Stimulated activated CD4-positive, alpha-beta T cell treated with anti-CD3 and anti-CD28 coated beads, Interleukin-15, amount 100 ng/mL, for 24 hours (primary cell): ENCODE data around the gene PRKAG1.
A peak's percentile ranks its signal among the peaks of the same experiment; 100 is the strongest.

ENCODE experiments used
- DNase-seq: peaks from one replicate; pipeline ENCODE4 v3.0.0-alpha.2; 2020

PRKAG1 gene

DNA sequence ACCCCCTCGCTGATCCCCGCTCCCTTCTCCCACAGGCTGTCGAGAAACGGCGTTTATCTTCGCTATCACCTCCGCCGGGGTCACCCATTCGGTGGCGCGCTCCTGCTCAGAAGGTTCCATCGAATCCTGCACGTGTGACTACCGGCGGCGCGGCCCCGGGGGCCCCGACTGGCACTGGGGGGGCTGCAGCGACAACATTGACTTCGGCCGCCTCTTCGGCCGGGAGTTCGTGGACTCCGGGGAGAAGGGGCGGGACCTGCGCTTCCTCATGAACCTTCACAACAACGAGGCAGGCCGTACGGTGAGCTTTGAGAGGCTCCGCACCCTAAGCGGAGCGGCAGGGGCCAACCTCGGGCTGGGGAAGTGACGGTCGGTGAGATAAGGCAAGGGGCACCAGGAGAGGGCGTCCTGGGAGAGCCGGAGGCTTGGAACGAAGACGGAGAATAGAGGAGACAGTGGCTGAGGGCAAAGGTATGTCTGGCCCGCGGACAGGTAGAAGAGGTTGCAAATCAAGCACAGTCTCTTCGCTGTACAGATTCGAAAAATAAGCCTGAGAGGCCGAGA is 38.1 kb downstream of the PRKAG1 start:
- DNase-seq: peak; percentile 55

DNA sequence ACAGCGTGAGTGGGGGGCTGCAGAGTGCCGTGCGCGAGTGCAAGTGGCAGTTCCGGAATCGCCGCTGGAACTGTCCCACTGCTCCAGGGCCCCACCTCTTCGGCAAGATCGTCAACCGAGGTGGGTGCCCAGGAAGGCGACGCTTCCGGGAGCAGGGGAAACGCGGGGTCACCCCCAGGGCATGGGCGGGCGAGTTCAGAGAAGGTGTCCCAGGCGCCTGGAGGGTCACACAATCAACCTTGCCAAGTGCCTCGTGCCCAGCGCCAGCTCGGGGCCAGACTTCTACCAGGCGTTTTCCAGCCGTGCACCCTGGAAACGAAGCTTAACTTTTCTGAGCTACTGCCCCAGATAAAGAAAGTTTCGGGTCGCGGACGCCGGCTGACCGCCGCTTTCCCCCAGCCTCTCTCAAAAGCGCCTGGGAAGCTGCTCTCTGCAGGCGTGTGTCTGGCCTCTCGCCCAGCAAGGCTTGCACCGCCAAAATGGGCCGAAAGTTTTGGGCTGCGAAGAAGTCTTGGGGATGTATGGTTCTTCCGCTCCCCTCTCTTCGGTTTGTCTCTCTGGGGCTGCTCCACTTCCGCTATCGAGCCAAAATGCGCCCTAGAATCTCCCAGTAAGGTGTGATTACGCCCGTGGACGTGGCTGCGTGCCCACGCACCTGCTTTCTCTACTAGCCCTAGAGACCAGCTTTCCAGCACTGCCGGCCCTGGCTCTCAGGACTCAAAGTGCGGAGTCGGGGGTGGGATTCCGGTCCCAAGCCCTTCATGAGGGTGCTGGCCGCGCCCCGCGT is 38.8 kb downstream of the PRKAG1 start:
- DNase-seq: peak; percentile 35

DNA sequence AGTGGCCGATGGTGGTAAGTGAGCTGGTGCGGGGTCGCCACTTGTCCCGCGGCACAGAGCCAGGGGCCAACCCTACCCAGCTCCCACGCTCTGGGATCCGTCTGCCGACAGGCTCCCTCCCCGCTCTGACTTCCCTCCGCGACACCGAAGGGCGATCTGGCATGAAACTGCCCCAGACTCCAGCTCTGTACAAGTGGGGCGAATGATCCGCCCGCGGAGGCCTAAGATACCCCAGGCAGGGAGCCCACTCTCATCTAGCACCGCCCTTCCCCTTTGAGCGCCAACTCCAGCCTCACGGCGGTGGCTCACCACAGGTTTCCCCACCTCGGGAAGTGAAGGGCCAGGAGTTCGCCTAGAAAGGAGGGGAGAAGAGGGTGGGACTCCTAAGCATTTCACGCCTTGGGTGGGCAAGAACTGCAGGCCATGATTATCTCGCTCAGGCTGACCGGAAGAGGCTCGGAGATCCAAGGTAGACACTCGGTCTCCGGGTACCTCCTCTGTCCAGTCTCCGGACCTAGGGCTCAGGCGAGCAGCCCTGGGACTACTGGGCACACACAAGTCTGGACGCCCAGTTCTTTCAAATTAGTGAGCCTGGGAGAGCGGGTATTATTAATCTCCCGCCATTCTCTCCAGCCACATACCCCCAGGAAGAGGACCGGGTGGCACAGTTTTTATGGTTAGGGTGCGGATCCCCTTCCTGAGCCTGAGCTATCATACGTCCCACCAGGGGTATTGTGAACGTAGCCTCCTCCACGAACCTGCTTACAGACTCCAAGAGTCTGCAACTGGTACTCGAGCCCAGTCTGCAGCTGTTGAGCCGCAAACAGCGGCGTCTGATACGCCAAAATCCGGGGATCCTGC is 39.6 kb downstream of the PRKAG1 start:
- DNase-seq: no peak

DNA sequence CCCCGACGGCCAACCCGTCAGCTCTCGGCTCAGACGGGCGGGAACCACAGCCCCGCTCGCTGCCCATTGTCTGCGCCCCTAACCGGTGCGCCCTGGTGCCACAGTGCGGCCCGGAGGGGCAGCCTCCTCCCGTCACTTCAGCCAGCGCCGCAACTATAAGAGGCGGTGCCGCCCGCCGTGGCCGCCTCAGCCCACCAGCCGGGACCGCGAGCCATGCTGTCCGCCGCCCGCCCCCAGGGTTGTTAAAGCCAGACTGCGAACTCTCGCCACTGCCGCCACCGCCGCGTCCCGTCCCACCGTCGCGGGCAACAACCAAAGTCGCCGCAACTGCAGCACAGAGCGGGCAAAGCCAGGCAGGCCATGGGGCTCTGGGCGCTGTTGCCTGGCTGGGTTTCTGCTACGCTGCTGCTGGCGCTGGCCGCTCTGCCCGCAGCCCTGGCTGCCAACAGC is 40.3 kb downstream of the PRKAG1 start, which contains the start of gene WNT1:
TSS of gene WNT1 (plus strand) at position 32 of the 450 bp plus-strand sequence. CDS start at position 361, 329 bp downstream.
- peak; percentile 35 for DNase-seq

DNA sequence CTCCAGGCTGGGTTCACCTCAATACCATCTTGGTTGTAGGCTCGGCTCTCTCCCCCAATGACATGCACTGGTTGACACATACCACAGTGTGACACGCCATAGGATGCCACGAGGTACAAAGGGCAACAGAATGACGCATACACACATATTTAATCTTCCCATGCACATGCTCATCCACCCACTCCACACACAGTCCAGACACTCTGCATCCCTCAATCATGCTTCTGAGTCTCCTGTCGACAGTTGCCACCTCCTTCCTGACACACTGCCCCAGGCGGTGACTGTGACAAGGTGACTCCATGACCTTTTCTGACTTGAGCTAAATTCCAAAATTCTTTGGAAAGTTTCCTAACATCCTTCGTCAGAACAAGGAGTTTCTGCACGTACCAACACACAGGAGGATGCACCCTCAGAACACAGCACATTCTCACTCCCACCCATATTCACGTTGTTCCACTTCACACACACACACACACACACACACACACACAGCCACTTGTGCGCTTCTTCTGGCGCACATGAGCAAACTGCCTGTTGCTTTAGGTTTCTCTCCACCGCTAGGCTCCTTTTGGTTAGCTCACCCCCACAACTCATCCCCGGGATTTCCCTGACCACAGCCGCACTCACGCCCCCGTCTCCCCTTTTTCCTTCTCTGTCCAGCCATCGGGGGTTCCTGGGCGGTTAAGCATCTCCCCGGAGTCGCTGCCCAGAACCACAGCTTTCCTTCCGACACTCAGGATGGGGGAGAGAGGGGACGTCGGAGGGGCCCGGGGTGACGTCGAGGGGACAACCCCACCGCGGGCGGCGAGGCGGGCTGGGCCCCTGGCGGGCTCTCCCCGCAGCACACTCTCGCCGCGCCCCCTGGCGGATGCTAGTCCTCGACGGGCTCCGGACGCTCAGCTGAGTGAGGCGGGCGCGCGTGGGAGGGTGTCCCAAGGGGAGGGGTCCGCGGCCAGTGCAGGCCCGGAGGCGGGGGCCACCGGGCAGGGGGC is 41.0 kb downstream of the PRKAG1 start:
- DNase-seq: peak; percentile 91

DNA sequence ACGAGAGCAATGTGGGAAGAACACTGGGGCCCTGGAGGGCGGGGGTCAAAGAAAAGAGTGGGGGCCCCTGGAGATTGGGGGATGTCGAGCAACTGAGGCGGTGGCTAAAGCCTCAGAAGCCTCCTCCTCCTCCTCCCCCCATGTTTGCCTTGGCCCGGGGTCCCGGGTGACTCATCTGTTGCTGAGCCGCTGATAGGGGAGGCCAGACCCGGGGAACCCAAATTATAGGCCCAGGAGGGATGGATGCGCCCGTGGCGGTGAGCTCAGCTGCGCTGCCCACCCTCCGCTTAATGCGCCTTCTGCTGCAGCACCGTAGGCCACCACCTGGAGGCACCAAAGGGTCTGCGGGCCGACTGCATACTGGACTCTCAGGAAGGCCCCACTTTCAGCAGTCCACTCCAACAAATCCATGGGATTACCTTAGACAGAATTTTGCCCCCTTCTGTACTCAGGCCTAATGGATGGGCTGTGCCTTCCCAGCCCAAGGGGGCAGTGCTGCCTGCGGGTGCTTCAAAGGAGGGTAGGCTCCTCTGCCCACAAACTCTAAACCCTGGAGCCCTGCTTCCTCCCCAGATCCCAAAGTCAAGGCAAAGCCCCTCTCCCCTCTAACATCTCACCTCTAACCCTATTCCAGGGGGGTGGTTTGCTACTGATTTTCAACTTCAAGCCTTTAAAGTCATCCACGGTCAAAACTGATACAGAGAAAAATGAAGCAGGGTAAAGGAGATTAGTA is 44.5 kb downstream of the PRKAG1 start:
- peak; percentile 58 for DNase-seq

DNA sequence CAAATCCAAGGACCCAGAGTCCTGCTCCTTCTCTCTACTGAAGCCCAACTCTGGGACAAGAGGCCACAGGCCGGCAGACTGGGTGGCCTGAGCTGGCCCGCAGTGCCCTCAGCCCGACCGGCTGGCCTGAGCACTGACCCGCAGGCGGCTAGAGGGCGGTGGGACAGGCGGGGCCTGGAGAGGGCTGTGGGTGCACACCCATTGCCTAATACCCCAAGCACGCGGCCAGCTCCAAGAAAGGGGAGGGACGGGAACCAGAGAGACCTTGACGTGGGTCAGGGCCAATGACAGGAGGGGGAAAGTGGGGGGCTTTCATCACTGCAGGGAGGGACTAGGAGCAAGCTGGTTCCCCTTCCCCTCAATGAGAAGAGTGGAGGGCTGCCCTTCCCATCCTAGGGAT is 45.0 kb downstream of the PRKAG1 start:
- DNase-seq: no peak

DNA sequence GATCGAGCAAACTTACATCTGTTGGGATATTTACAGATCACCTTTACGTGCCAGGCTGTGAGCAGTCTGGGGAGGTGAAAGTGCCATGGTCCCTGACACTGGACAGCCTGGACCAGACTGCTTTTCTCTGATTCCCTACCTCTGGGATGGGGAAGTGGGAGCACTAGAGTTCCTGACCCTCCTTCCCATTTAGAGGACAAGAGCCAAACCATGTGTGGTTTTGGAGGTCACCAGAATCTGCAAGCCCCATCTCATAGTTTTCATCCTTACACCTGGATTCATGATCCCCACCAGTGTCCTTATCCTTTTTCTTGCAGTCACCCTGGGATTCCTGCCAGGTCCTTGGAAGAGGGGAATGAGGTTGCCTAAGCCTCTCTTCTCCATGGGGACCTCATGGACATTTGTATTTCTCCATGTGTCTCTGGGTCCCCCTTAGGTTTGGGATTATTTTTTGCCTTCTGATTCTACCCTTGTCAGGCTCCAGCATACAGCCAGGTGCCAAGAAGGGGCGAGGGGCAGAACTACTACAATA is 45.6 kb downstream of the PRKAG1 start:
- DNase-seq: no peak

DNA sequence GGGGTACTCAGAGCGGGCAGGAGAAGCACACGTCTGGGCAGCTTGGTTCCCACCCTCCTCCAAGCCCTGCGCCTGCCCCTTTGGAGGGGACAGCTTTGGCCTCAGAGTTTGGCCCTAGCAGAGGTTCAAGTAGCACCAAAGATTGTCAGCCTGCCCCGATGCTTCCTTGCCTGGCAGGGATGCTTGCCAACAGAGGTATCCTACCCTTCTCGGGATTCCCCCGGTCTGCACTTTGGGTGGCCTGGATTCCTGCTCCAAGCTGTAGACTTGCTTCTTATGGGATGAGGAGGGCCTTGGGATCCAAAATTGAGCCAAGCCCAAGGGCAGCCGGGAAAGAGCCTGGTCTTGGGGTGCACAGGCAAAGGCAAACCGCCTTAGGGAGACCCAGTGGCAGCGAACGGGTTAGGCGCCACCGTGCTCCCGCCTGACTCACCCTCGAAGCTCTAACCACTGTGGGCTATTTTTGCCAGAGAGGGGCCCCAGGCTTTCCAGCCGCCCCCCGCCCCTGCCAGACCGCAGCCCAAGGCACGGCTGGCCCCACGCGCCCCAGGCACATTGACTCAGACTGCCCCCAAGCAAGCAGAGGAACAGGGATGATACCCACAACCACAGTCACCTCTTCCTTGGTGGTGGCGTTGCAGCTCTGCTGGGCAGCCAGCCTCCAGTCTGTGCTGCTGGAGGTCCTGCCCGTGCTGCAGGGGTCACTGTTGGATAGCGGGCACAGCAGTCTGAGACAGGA is 46.2 kb downstream of the PRKAG1 start:
- DNase-seq: peak; percentile 68

DNA sequence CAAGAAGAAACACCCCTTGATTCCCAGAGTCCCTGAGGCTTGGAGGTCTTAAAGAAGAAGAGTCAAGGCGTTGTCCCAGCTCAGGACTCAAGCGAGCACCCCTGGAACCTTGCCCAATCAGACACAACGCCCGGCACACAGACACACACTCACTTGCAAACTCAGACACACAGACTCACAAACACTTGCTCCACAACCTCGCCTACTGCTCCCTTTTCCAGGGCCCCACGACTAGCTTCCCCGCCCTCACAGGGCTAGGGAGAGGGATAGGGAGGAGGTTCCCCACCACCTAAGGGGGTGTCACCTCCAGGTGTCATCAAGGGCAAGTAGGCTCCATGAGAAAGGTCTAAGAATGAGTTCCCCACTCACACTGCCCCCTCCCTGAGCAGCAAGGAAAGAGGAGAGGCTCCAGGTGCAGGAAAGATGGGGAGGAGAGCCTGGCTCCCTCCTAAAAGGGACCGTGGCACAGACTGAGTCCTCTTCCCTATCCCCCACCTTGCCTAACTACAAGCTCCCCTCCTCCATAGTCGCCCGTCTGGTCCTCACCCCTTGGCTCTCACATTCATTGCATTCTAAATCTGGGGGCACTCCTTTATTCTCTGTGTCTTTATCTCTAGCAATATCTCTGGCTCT is 47.8 kb downstream of the PRKAG1 start:
- DNase-seq: no peak

DNA sequence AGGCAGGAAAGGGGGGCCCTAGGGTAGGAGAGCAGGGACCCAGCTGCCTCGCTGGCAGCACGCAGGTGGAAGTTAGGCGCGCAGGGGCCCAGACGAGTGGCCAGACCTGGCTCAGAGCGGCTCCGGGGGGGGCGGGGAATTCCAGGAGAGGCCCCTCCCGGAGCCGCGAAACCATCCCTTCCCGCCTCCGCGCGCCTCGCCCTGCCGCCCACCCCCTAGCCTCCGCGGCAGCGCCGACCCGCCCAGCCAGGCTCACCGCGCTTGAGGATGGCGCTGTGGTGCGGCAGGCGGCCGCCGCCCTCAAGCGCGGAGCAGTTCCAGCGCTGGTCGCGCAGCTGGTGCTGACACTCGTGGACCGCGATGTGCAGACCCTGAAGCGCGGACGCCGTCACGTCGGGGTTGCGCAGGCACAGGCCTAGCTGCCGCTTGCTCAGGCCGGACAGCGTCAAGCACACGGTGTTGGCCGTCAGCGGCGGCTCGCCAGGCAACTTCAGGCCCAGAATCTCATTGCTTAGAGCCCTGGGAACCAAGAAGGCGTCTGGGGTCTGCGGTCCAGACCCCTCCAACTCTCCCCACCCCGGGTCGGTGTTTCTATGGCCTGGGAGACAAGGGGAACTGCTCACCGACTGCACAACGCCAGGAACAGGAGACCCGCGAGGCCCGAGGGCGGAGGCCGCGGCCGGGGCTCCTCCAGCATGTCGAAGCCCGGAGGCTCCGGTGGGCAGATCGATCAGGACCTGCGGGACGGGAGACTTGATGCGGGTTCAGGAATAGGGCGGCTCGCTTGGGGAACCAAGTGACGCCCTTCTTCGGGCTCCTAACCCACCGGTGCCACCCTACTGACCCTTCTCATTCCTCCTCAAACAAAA is 48.5 kb downstream of the PRKAG1 start:
- peak; percentile 57 for DNase-seq

DNA sequence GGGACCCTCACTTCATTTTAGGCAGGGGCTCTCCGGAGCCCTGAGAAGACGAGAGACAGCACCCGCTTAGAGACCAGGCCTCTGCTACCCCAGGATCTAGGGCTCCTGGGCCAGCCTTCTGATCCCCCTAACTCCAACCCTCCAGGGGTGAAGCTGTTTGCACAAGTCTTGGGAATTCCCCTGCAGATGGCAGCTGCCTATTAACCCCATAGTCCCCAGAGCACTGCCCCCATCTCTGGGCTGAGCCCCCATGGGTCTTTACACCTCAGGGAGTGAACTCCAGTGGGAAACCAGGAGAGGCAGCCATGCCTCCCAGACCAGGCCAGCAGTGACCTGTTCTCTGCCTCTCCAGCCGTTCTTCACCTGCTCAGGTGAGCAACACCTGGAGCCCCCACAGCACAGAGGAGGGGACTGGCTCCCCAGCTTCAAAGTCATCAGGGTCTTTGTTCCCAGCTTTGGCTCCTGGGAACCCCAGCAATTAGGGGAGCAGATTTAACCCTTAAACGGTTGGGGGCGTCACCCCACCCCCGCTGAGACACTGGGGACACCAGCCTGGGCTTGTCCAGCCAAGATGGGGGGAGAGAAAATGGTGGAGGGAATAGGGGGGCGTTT is 49.3 kb downstream of the PRKAG1 start:
- no peak for DNase-seq

DNA sequence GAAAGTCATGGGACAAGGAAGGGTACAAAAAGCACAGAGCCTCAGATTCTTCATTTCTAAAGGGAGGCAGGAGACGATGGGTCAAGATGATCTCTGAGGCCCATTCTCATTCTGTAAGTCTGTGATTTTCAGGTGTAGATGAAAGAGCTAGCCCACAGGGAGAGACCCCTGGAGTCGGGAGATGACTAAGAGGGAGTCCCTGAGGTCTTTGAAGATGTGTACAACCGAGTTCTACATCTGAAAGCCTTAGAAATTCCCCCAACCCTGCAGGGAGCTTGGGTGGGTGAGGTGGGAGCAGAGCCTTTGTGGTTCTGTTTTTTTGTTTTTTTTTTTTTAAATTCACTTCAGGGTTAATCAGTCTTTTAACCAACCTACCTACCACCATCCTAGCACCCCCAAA is 50.1 kb downstream of the PRKAG1 start:
- no peak for DNase-seq

DNA sequence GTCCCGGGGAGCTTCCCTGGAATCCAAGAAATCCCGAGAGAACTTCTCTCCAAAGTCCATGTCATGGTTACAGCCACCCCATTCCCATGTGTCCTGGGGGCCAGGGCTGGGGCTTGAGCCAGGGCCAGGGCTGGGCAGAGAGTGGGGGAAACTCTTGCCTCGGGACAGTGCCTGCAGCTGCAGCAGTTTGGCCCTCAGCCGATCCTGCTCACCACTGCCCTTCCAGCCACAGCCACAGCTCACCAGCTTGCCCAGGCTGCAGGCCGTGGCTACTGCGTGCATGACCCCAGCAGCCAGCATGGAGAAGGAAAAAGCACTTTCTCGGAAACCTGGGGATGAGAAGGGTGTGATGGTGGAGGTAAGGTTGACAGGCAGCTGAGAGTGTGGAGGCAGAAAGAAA is 50.6 kb downstream of the PRKAG1 start:
- no peak for DNase-seq

DNA sequence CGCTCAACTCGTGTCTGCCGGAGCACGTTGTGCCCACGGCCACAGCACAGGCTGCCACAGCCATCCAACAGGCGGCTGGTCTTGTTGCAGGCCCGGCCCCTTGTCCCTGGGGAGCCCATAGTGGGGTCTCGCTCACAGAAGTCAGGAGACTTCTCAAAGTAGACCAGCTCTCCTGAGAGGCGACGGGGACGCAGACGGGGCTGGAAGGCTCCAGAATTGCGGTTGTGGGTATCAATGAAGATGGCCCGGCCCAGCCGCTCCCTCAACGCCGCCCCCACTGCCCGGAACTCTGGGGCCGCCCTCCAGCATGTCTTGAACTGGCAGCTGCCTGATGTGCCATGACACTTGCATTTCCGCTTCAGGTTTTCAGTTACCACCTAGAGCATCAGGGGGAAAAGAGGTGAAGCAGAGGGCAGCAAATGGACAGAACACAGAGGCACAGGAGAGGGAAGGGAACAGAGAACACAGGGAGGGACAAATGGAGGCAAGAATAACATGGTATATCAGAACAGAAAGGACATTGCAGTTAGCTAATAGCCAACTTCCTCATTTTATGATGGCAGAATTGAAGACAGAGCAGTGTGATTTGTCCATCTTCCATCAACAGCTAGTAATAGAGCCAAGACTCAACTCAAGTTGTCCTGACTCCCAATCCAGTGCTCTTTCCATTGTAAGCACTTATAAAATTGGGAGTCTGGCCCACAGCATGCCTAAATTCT is 52.2 kb downstream of the PRKAG1 start:
- DNase-seq: no peak

DNA sequence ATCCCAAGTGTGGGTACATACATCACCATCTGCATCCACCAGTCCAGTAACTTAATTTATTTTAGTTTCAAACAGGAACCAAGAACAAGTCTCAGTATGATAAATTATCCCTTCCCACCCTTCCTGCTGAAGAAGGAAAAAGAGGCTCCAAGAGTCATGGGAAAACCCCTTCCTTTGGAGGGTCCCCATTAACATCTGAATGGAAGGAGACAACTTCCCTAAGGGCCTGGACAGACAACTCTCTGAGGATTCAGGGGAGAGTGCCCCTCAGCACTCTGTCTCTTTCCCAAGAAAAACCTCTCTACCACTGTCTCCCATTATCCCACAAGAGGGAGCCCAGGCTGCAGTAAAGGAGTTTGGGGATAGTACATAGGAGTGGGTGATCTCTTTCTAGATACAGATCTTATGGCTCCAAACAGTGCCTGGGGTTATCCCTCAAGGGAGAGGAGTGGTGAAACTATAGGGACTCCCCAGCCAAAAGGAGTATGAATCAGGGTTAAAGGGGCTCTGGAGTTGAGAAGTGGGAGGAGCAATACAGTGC is 53.2 kb downstream of the PRKAG1 start:
- DNase-seq: no peak

DNA sequence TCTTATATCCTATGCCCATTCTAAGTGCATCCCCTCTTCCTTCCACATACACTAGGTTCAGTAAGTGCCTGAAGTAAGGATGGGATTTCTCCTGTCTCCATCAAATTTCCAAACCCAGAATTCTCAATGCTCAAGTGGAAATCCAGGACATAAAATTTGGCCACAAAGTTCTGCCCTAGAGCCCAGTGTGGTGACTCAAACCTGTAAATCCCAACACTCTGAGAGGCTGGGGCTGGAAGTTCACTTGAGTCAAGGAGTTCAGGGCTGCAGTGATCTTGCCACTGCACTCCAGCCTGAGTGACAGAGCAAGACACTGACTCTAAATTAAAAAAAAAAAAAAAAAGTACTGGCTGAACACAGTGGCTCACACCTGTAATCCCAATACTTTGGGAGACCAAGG is 56.8 kb downstream of the PRKAG1 start:
- DNase-seq: no peak

DNA sequence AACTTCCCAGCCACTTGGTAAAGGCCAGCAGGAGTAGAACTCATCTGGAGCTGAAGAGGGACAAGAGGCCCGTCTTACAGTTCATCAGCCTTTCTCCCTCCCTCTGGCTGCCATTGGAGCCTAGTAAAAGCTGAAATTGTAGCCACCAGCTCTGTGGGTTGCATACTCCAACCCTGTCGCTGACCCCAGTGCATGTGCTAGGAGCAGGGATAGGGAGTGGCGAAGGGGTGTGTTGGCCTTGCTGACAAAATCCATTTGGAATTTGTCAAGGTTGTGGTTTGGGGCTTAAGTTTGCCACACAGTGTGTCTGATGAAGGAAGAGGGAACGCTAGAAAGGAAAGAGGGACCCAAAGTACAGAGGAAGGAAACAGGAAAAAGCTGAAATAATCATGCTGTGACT is 57.2 kb downstream of the PRKAG1 start:
- DNase-seq: no peak
